HEK293 (cell line): ENCODE results near the gene GJD4.
A peak's percentile ranks its signal among the peaks of the same experiment; 100 is the strongest.

ENCODE experiments used
- CTCF ChIA-PET: fragments of 350-600 bp; formaldehyde crosslinking; extraction: SDS; loops from one replicate; lab custom pipeline; 2021; ENCODE audit warnings: antibody characterized with exemption; lab: Yijun Ruan, JAX
- POLR2A ChIA-PET: fragments of 300-600 bp; formaldehyde crosslinking; extraction: SDS; loops from one replicate; lab custom pipeline; 2020; ENCODE audit warnings: antibody characterized with exemption, inconsistent platforms; lab: Yijun Ruan, JAX
- H3K27ac ChIP-seq: fragments of 200-500 bp; sonication (Bioruptor generic); 2 replicates; pipeline ENCODE4 v1.5.1; 2014; ENCODE audit warnings: low read depth, low read length, control low read depth, inconsistent platforms; ENCODE audit errors: extremely low read depth
- H3K36me3 ChIP-seq, 2 experiments: fragments of 200-500 bp in 1 of 2; sonication (Bioruptor generic) in 1 of 2; 1 replicate in 1 of 2; 2 replicates in 1 of 2; pipeline ENCODE4 v1.5.1; 2014 to 2017; ENCODE audit warnings: inconsistent platforms in 2 of 2, low read length in 2 of 2; ENCODE audit not compliant: control insufficient read depth in 2 of 2, insufficient read depth in 1 of 2
- H3K4me1 ChIP-seq: fragments of 200-500 bp; sonication (Bioruptor generic); 2 replicates; pipeline ENCODE4 v1.5.1; 2014; ENCODE audit warnings: mild to moderate bottlenecking, low read length, inconsistent platforms; ENCODE audit not compliant: control insufficient read depth, insufficient read depth
- H3K4me3 ChIP-seq: 2 replicates; pipeline ENCODE4 v1.5.1; 2011; ENCODE audit warnings: low read depth, mild to moderate bottlenecking, control low read depth, low read length, moderate library complexity
- H3K9me3 ChIP-seq: fragments of 200-500 bp; sonication (Bioruptor generic); 2 replicates; pipeline ENCODE4 v1.5.1; 2014; ENCODE audit warnings: low read depth, low read length, inconsistent platforms; ENCODE audit not compliant: control insufficient read depth, insufficient read depth
- KLF9 ChIP-seq: fragments of 450-650 bp; formaldehyde crosslinking; IDR thresholded peaks from 2 replicates; pipeline ENCODE4 v1.5.1; 2016; ENCODE audit warnings: missing biosample characterization, missing genetic modification characterization, low read depth
- SCRT1 ChIP-seq: fragments of 450-650 bp; formaldehyde crosslinking; IDR thresholded peaks from 2 replicates; pipeline ENCODE4 v1.5.1; 2016; ENCODE audit warnings: missing biosample characterization, missing genetic modification characterization, borderline replicate concordance
- SCRT2 ChIP-seq: fragments of 450-650 bp; formaldehyde crosslinking; IDR thresholded peaks from 2 replicates; pipeline ENCODE4 v1.5.1; 2016; ENCODE audit warnings: missing biosample characterization, missing genetic modification characterization
- TRIM28 ChIP-seq: IDR thresholded peaks from 2 replicates; pipeline ENCODE4 v1.6.1; 2011; ENCODE audit warnings: low read length, control low read depth, borderline replicate concordance
- ZBTB48 ChIP-seq: fragments of 450-650 bp; formaldehyde crosslinking; IDR thresholded peaks from 2 replicates; pipeline ENCODE4 v1.5.1; 2016; ENCODE audit warnings: missing biosample characterization, missing genetic modification characterization
- ZFP3 ChIP-seq: fragments of 450-650 bp; formaldehyde crosslinking; IDR thresholded peaks from 2 replicates; pipeline ENCODE4 v1.5.1; 2016; ENCODE audit warnings: low read depth, missing biosample characterization, missing genetic modification characterization
- ZNF23 ChIP-seq: fragments of 450-650 bp; formaldehyde crosslinking; IDR thresholded peaks from 2 replicates; pipeline ENCODE4 v1.5.1; 2016; ENCODE audit warnings: missing biosample characterization, missing genetic modification characterization, borderline replicate concordance
- ZNF24 ChIP-seq: fragments of 450-650 bp; formaldehyde crosslinking; IDR thresholded peaks from 2 replicates; pipeline ENCODE4 v1.5.1; 2016; ENCODE audit warnings: missing biosample characterization, missing genetic modification characterization
- ZNF266 ChIP-seq: fragments of 450-650 bp; formaldehyde crosslinking; IDR thresholded peaks from 2 replicates; pipeline ENCODE4 v1.5.1; 2016; ENCODE audit warnings: missing biosample characterization, missing genetic modification characterization, low read depth
- ZNF473 ChIP-seq: fragments of 450-650 bp; formaldehyde crosslinking; IDR thresholded peaks from 2 replicates; pipeline ENCODE4 v1.5.1; 2017; ENCODE audit warnings: missing biosample characterization, missing genetic modification characterization
- ZNF530 ChIP-seq: fragments of 450-650 bp; formaldehyde crosslinking; IDR thresholded peaks from 2 replicates; pipeline ENCODE4 v1.5.1; 2016; ENCODE audit warnings: low read depth, missing biosample characterization, missing genetic modification characterization
- ZNF600 ChIP-seq: fragments of 450-650 bp; formaldehyde crosslinking; IDR thresholded peaks from 2 replicates; pipeline ENCODE4 v1.5.1; 2016; ENCODE audit warnings: missing biosample characterization, missing genetic modification characterization
- ZNF785 ChIP-seq: fragments of 450-650 bp; formaldehyde crosslinking; IDR thresholded peaks from 2 replicates; pipeline ENCODE4 v1.5.1; 2016; ENCODE audit warnings: missing biosample characterization, missing genetic modification characterization
- ZNF830 ChIP-seq: fragments of 450-650 bp; IDR thresholded peaks from 2 replicates; pipeline ENCODE4 v1.5.0; 2018; ENCODE audit warnings: missing biosample characterization, missing genetic modification characterization, low read depth, mild to moderate bottlenecking, moderate library complexity
- TF ChIP-seq, protein P1 (sequence below): fragments of 450-650 bp; formaldehyde crosslinking; IDR thresholded peaks from 2 replicates; pipeline ENCODE4 v1.5.1; 2016; ENCODE audit warnings: missing biosample characterization, missing genetic modification characterization
- TF ChIP-seq, protein P2 (sequence below): fragments of 450-650 bp; formaldehyde crosslinking; IDR thresholded peaks from 2 replicates; pipeline ENCODE4 v1.5.1; 2017; ENCODE audit warnings: missing biosample characterization, missing genetic modification characterization
- TF ChIP-seq, protein P3 (sequence below): fragments of 450-650 bp; formaldehyde crosslinking; IDR thresholded peaks from 2 replicates; pipeline ENCODE4 v1.5.1; 2016; ENCODE audit warnings: missing biosample characterization, missing genetic modification characterization
- TF ChIP-seq, protein P4 (sequence below): fragments of 450-650 bp; formaldehyde crosslinking; IDR thresholded peaks from 2 replicates; pipeline ENCODE4 v1.5.1; 2017; ENCODE audit warnings: missing biosample characterization, missing genetic modification characterization

GJD4 gene

DNA sequence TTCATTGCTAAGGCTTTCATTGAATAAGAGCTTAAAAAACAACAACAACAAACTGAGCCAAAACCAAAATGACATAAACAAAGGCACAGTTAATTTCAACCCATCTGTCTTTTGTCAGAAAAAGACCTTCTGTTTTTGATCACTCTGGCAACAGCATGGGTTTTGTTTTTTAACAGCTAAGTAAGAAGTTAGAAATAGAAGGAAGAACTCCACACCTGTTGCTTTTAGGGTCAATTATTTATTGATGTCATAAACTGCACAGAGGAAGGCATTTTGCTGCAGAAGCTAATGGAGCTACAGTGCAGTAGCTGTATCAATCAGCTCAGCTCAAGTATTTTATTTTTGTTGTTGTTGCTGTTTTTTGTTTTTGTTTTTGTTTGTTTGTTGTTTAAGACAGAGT is 16.3 kb upstream of the GJD4 start:
- CTCF ChIA-PET, result interaction anchor here (0.7 kb wide), 1 partner anchor 26 kb away, joined by 3 read pairs; no protein-coding TSS in a partner anchor
- H3K4me3 ChIP-seq, result no peak overlapping the region
- no peak overlapping the region for H3K27ac ChIP-seq
- no peaks in the 10 kb centered on the region for H3K9me3 ChIP-seq
- H3K36me3 ChIP-seq, result no peaks in the 10 kb centered on the region
- H3K4me1 ChIP-seq, result no peaks in the 10 kb centered on the region
- TF ChIP-seq SCRT1 (tag by site-specific recombination) (0 out of 2 replicates have a peak, but pooled peaks have one; percentile 23), SCRT2 (tag by site-specific recombination) (peak; percentile 76), ZFP3 (tag by site-specific recombination) (no peak), ZNF530 (tag by site-specific recombination) (no peak)
- POLR2A ChIA-PET, result no interaction called here

DNA sequence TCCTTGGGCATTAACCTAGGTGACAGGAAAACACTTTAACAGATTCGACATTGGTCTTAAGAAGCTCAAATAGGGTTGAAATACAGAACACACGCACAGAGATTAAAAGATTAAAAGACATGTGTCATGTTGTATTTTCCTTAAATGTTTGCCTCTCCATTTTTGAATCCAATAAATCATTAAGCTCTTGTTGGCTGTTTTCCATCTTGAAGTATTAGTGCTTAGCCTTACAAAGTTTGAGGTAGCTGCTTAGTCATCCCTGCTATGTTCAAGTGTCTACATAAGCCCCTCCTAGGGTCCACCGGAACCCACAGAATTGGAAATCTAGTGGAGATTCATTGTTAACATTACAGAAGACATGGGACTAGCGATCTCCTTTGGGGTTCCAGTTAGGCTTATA is 12.7 kb upstream of the GJD4 start:
- CTCF ChIA-PET, result interaction anchor here (0.6 to 2.3 kb wide), 5 partner anchors 10 to 1091 kb away, joined by 3 to 9 read pairs (median 4); no protein-coding TSS in a partner anchor
- no peak for TF ChIP-seq KLF9 (tag by site-specific recombination)
- no peak for TF ChIP-seq ZBTB48 (tag by site-specific recombination)
- no peak for TF ChIP-seq ZNF23 (tag by site-specific recombination)
- TF ChIP-seq, protein P1, sequence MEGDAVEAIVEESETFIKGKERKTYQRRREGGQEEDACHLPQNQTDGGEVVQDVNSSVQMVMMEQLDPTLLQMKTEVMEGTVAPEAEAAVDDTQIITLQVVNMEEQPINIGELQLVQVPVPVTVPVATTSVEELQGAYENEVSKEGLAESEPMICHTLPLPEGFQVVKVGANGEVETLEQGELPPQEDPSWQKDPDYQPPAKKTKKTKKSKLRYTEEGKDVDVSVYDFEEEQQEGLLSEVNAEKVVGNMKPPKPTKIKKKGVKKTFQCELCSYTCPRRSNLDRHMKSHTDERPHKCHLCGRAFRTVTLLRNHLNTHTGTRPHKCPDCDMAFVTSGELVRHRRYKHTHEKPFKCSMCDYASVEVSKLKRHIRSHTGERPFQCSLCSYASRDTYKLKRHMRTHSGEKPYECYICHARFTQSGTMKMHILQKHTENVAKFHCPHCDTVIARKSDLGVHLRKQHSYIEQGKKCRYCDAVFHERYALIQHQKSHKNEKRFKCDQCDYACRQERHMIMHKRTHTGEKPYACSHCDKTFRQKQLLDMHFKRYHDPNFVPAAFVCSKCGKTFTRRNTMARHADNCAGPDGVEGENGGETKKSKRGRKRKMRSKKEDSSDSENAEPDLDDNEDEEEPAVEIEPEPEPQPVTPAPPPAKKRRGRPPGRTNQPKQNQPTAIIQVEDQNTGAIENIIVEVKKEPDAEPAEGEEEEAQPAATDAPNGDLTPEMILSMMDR (tag by site-specific recombination), result no peak
- no peak for TF ChIP-seq ZFP3 (tag by site-specific recombination)
- no peak for TF ChIP-seq TRIM28
- TF ChIP-seq, protein P2, sequence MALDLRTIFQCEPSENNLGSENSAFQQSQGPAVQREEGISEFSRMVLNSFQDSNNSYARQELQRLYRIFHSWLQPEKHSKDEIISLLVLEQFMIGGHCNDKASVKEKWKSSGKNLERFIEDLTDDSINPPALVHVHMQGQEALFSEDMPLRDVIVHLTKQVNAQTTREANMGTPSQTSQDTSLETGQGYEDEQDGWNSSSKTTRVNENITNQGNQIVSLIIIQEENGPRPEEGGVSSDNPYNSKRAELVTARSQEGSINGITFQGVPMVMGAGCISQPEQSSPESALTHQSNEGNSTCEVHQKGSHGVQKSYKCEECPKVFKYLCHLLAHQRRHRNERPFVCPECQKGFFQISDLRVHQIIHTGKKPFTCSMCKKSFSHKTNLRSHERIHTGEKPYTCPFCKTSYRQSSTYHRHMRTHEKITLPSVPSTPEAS (tag by site-specific recombination), result no peak
- TF ChIP-seq, protein P3, sequence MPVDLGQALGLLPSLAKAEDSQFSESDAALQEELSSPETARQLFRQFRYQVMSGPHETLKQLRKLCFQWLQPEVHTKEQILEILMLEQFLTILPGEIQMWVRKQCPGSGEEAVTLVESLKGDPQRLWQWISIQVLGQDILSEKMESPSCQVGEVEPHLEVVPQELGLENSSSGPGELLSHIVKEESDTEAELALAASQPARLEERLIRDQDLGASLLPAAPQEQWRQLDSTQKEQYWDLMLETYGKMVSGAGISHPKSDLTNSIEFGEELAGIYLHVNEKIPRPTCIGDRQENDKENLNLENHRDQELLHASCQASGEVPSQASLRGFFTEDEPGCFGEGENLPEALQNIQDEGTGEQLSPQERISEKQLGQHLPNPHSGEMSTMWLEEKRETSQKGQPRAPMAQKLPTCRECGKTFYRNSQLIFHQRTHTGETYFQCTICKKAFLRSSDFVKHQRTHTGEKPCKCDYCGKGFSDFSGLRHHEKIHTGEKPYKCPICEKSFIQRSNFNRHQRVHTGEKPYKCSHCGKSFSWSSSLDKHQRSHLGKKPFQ (tag by site-specific recombination), result no peak
- no peak for TF ChIP-seq ZNF785
- TF ChIP-seq ZNF830, result no peak
- TF ChIP-seq SCRT2 (tag by site-specific recombination), result no peak
- TF ChIP-seq ZNF266 (tag by site-specific recombination), result no peak
- no peak for TF ChIP-seq ZNF600 (tag by site-specific recombination)
- TF ChIP-seq, protein P4, sequence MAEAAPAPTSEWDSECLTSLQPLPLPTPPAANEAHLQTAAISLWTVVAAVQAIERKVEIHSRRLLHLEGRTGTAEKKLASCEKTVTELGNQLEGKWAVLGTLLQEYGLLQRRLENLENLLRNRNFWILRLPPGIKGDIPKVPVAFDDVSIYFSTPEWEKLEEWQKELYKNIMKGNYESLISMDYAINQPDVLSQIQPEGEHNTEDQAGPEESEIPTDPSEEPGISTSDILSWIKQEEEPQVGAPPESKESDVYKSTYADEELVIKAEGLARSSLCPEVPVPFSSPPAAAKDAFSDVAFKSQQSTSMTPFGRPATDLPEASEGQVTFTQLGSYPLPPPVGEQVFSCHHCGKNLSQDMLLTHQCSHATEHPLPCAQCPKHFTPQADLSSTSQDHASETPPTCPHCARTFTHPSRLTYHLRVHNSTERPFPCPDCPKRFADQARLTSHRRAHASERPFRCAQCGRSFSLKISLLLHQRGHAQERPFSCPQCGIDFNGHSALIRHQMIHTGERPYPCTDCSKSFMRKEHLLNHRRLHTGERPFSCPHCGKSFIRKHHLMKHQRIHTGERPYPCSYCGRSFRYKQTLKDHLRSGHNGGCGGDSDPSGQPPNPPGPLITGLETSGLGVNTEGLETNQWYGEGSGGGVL, result no peak
- TF ChIP-seq ZNF24 (tag by site-specific recombination), result no peak
- no peak for TF ChIP-seq ZNF473 (tag by site-specific recombination)
- TF ChIP-seq, all 188 proteins: peak for 0
- no peaks in the 10 kb centered on the region for H3K9me3 ChIP-seq
- H3K4me3 ChIP-seq, result no peak overlapping the region
- POLR2A ChIA-PET, result no interaction called here
- H3K27ac ChIP-seq, result no peak overlapping the region
- H3K36me3 ChIP-seq, result no peaks in the 10 kb centered on the region
- H3K4me1 ChIP-seq, result no peaks in the 10 kb centered on the region
